Activated CD8-positive, alpha-beta memory T cell treated with anti-CD3 and anti-CD28 coated beads, Interleukin-2, amount 50 U/mL, for 24 hours (primary cell): ENCODE results near the gene MACO1.

Experiments used
- DNase-seq: peaks from one replicate; pipeline ENCODE4 v3.0.0-alpha.2; 2020; ENCODE audit errors: extremely low read depth

The MACO1 gene

GRCh38 chr1:25524568-25525360 is 94.1 kb downstream of the MACO1 start:
- DNase-seq = no peak

DNA sequence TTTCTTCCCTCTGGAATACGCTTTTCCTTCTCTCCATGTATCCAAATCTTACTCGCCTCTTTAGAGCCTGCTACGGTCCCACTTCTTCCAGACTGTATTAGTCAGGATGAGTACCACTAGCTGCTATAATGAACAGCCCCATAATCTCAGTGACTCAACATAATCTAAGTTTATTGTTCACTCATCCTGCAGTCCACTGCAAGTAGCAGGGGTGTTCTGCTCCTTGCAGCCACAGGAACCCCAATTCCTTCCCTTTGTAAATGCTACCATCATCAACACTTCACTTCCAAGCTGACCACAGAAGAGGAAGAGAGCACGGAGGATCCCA is 94.6 kb downstream of the MACO1 start:
- DNase-seq = no peak

DNA sequence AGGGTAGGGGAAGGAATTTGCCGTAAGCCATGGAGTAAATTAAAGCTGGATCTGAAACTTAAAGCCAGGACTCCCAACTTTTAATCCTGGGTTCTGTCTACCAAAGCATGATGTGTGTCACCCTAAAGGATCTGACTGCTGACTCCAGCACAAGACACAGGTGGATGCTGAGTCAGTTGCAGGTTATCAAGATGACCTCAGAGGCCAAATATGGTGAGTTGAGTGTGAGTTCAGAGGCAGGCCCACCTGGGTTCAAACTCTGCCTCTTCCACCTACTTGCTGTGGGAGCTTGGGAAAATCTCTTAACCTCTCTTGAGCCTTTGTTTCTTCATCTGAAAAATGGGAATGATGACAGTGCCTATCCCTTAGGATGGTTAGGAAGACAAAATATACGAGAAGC is 96.1 kb downstream of the MACO1 start:
- no peak for DNase-seq

DNA sequence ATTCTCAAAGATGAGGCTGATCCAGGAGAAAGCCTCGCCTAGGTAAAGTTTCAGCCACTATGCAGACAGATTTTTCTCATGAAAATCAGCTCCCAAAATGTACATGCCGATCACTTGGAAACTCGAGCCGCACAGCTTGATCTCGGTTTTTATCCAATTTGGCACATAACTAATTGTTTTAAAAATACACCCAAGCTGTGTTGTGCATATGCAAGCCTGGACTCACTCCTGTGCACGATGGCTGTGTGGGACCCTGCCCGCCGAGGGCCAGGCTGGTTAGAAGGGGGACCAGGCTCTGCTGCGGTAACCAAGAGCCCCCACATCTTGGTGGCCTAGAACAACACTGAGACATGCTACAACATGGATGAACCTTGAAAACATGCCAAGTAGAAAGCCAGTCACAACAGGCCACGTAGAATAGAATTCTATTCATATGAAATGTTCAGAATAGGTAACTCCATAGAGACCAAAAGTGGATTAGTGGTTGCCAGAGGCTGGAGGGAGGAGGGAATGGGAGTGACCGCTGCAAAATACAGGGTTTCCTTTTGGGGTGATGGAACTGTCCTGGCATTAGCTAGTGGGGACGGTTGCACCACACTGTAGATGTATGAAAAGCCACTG is 96.6 kb downstream of the MACO1 start:
- no peak for DNase-seq

GRCh38 chr1:25527946-25528595 is 97.4 kb downstream of the MACO1 start:
- DNase-seq = no peak

DNA sequence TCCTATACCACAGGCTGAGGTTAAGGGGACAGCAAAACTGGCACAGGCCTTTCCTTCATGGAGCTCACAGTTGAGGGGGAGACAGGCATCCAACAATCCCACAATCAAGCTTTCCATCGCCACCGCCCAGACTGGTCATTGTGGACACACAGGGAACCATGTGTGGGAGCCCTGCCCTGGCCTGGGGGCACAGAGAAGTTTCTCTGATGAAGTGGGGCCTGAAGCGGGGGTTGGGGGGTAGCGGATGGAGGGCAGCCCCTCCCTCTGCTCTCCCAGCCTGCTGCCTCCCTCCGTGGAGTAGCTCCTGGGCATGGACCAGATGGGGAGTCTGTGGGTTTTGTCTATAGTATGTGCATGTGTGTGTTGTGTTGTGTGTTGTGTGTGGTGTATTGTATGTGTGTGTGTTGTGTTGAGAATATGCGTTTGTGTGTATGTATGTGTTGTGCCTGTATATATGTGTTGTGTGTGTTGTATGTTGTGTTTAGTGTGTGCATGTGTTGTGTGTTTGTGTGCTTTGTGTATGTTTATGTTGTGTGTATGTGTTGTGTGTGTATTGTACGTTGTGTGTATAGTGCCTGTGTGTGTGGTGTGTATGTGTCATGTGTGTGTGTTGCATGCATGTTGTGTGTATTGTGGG is 98.3 kb downstream of the MACO1 start:
- DNase-seq = no peak

DNA sequence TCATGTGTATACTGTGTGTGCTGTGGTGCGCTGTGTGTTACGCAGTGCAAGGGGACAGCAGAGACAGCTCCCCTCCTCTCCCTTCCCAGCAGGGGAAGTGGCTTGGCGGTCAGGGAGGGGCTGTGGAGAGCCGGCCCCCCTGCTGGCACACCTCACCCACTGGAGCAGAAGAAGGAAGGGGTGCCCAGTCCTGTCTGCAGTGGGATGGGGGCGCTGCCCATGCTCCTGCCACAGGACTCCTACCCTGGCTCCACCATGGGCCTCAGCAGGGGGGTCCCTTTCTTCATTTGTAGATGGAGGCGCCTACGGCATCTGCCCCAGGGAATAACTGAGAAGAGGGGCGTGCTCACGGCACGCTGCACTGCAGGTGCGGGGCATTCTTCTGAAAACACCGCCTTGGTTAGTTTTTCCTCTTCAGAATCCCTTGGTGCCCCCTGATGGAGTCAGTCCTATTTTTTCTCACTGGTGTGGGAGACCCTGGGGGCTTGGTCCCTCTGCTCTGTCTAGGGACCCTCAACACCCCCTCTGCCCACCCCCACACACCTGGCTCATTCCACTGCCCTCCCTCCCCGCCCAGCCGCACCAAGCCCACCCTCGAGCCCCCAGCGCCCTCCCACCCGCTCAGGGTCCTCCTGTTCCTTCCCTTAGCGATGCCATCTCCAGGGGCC is 99.0 kb downstream of the MACO1 start:
- no peak for DNase-seq

DNA sequence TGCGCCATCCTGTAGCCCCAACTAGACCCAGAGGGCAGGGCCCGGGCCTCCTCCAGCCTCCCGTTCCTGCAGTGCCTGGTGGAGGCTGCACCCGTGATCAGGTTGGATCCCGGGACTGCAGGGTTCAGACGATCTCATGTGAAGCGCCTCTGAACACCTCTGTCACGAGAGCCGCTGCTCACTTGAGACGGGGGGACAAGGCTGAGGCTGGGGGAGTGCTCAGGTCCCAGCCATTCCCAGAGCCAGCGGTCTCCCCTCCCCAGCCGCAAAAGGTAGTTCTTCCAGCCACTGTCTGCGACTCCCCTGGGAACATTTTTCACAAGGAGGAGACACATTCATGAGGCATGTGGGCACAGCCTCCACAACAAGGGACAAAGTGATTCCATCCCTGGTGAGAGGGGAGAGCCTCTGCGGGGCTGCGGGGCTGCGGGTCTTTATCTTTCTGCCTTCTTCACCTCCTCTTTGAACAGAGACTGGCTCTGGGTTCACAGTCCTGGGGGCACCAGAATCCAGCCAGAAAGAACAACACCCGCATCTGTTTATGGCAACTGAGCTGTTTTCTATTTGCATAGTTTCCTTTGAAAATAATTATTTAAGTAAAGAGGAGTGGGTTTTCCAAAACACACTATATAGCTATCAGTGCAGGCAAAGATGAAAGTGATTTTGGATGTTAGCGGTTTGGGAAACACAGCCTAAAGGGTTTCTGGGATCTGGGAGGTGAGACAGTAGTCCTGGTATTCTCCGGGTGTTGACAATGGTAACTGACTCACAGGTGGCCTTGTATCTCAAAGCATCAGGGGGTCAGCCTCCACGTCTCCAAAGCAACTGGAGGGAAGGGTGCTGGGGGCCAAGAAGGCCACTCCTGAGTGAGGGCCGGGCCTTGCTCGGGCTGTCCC is 99.7 kb downstream of the MACO1 start:
- no peak for DNase-seq

- no peak for DNase-seq
These were observed 100.4 kb downstream of the MACO1 start for GRCh38 chr1:25531082-25531461.

- DNase-seq = no peak
These were observed 102.3 kb downstream of the MACO1 start for GRCh38 chr1:25532970-25533369.

DNA sequence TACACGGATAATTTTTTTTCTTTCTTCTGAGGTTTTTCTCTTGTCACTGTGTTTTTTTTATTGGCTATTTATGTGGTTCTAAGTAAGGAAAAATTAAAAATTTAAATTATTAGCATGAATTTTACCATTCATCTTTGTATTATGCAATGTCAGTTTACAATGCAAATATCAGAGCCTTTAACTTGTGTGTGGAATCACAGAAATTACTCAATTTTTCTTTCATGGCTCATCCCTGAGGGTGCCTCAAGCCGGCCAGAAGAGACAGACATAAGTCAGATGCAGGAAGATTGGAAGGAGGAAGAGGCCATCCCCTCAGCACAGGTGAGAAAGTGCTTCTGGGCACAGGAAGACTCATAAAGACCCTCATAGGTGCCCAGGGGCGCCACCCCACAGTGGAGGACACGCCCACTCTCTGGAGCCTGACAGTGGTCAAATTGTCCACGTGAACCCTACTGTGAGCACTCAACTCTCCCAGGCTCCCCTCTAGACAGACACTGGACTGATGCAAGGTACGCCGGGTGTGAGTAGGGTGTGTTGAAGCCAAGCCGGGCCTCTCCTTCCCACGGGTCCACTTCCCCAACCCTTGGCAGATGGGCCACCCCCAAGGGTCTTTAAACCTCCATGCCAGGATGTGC is 103.2 kb downstream of the MACO1 start:
- DNase-seq = no peak

DNA sequence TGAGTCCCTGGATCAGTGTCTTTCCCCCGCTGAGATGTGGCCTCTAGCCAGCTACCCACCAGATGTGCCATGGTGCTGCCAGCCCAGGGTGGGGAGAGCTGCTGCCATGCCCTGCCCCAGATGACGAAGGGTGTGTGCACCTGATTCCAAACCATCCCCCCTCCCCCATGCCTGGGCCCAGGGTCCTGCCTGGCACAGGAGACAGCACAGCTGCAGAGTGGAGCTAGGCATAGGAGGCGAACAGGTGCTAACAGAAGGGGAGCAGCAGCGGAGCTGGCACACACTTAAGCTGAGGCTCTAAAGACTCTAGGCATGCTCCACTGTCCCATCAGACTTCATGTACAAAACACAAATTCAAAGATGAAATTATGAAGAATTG is 103.7 kb downstream of the MACO1 start:
- no peak for DNase-seq

GRCh38 chr1:25536124-25536523 is 105.4 kb downstream of the MACO1 start:
- DNase-seq = no peak

DNA sequence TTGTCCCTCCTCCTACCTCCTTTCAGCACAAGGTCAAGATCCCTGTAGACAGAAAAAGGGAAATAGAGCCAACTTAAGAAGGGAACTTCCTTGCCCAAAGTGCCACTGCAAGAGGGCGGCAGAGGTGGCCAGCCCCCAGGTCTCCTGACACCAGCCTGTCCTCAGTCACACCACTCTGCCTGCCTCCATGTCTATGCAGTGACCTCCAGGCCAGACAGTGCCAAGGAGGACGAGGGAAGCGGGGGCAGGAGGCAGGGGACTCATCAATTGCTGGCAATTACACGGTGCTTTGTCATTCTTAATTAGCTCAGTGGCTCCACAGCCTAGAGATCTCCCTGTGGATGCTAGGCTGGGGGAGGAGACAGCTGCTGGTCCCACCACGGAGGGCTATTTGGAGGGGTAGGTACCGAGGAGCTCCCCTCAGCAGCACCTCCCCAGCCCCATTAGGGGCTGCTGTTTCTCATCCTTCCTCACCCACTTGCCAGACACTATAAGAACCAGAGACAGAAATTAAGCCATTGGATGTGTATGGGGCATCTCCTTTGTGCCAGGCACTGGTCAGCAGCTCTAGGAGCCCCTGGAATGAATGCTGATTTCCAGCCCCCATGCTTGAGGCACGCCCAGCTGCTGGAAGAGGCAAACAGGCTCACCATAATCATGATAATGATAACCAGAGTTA is 106.6 kb downstream of the MACO1 start:
- DNase-seq = no peak

DNA sequence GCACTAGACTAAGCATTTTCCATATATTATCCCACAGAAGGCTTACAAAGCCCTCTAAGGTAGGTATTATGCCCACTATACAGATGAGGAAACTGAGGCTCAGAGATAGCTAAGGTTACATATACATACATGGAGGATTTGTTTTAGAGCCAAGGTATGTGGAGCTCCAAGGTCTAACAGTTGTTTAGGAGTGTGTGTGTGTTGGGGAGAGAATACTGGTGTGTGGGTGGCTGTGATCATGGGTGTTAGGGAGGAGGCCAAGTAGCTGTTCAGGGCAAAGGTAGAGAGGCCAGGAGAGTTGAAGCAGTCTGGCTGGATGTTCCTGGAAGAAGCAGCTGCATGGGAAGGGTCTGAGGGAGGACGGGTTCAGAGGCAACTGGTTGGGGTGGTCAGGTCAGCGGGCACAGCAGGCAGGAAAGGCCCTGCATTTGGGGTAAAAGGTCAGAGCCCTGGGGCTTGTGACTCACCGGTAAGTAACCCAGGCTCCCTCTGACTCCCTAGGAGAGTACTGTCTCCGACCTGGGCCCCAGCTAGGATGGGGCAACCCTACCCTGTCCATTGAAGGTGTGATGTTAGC is 107.6 kb downstream of the MACO1 start:
- DNase-seq = no peak

DNA sequence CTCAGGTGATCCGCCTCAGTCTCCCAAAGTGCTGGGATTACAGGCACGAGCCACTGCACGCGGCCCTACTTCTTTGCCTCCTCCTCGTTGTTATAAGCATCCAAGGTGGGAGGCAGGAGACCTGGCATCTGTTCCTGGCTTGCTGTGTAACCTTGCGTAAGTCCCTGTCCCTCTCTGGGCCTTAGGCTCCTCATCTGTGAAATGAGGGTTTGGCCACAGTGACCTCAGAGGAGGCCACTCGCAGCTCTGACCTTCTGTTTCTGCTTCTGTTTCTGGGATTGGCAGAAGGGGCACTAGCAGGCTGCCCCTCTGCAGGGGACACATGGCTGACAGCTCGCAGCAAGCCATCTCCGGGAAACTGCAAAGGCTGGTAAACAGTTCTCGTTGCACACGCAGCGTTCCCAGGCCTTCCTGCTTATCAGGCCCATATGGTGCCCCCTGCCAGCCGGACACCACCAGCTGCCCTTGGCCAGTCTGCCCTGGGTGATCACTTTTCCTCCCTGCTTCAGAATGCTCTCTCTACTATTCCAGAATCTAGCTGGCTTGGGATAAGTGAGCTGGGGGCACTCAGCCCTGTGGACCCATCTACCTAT is 110.1 kb downstream of the MACO1 start:
- no peak for DNase-seq

- DNase-seq = no peak
These were observed 110.7 kb downstream of the MACO1 start for GRCh38 chr1:25541425-25541824.

DNA sequence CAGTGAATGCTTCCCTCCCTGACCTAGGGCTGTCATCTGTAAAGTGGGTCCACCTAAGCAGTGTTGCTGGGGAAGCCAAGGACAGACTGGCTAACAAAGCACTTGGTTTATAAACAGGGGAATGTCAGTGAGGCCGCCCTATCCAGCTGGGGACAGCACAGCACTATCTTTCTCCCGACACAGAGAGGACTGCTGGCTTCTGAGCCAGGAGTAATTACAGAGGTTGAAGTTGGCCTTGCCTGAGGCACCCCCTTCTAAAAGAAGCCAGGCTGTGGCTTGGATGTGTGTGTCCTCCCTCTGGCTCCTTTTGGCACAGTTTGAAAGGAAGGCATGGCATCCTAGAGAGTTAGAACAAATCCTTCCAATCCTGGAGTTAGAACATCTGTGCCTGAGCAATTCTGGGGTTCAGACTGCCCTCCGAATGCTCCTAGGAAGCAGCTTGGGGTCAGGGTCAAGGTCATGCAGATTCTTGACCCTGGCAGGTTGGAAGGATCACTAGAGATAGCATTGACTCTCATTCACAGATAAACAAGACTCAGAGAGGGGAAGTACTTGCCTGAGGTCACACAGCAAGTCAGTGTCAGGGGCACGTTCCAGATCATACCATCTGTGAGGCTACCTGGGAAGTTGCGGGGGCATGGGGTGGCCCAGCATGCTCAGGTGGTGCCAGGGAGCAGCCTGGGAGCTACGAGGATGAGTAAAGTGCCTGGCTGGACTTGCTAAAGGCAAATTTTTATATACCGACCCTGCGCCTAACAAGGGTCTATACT is 111.4 kb downstream of the MACO1 start:
- no peak for DNase-seq

DNA sequence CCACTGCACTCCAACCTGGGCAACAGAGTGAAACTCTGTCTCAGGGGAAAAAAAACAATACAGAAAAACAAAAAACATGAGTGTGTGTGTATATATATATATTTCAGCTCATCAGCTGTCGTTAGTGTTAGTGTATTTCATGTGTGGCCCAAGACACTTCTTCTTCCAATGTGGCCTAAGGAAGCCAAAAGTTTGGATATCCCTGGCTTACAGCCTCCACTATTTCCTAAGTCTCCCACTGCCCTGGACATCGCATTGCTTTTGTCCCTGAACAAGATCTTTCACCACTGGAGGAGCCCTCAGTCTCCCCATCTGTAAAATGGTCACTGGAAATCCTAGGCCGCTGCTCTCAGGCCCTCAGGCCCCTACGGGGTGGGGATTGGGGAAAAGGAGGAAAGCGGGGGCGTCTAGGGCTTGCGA is 112.3 kb downstream of the MACO1 start:
- DNase-seq = no peak
